K562 (cell line): Measurements from ENCODE around the gene COASY. TPM values are rescaled to one million over a fixed set of nuclear protein-coding genes. Genes with fewer than 3 reads are reported as not detected.

Source experiments
- CBX2 ChIP-seq: fragments of 200-600 bp; sonication (generic); IDR thresholded peaks from one replicate; pipeline ENCODE4 v1.6.1; 2012; ENCODE audit warnings: mild to moderate bottlenecking, low read length, inconsistent platforms; ENCODE audit not compliant: insufficient read depth, poor library complexity, severe bottlenecking
- E4F1 ChIP-seq: fragments of 250-450 bp; sonication (Bioruptor Pico); IDR thresholded peaks from 2 replicates; pipeline ENCODE4 v1.5.0; 2021; ENCODE audit warnings: mild to moderate bottlenecking, borderline replicate concordance
- FIP1L1 ChIP-seq: fragments of 200-400 bp; formaldehyde crosslinking; IDR thresholded peaks from 2 replicates; pipeline ENCODE4 v1.6.1; 2018; ENCODE audit warnings: mild to moderate bottlenecking, low read depth, low read length; ENCODE audit not compliant: poor library complexity, severe bottlenecking
- HBP1 ChIP-seq: fragments of 450-650 bp; formaldehyde crosslinking; IDR thresholded peaks from 2 replicates; pipeline ENCODE4 v1.4.0; 2022; ENCODE audit warnings: missing genetic modification characterization
- KLF16 ChIP-seq: IDR thresholded peaks from 2 replicates; pipeline ENCODE4 v1.6.1; 2016; ENCODE audit warnings: antibody characterized with exemption
- MTA3 ChIP-seq: fragments of 450-650 bp; formaldehyde crosslinking; IDR thresholded peaks from 2 replicates; pipeline ENCODE4 v1.6.1; 2017; ENCODE audit warnings: mild to moderate bottlenecking, borderline replicate concordance
- NCOA4 ChIP-seq: fragments of 450-650 bp; IDR thresholded peaks from 2 replicates; pipeline ENCODE4 v1.6.1; 2018; ENCODE audit warnings: mild to moderate bottlenecking; ENCODE audit not compliant: partially characterized antibody
- NR2F6 ChIP-seq: fragments of 450-650 bp; formaldehyde crosslinking; IDR thresholded peaks from 2 replicates; pipeline ENCODE4 v1.4.0; 2020; ENCODE audit warnings: mild to moderate bottlenecking
- PKNOX1 ChIP-seq: fragments of 450-650 bp; IDR thresholded peaks from 2 replicates; pipeline ENCODE4 v1.6.1; 2016
- PRMT5 ChIP-seq: sonication (generic); formaldehyde crosslinking; IDR thresholded peaks from 2 replicates; pipeline ENCODE4 v1.5.0; 2020; ENCODE audit warnings: missing genetic modification reagents
- TBL1XR1 ChIP-seq, 2 experiments: IDR thresholded peaks; 2 replicates each; pipeline ENCODE4 v1.6.1; 2012; ENCODE audit warnings: improper control_type of control experiment in 2 of 2, low read length in 2 of 2, mild to moderate bottlenecking in 1 of 2
- ZNF785 ChIP-seq: fragments of 250-450 bp; sonication (Bioruptor Pico); IDR thresholded peaks from 2 replicates; pipeline ENCODE4 v1.4.0; 2020; ENCODE audit warnings: mild to moderate bottlenecking
- polyA plus RNA-seq, 8 experiments: library from polyadenylated mRNA; depleted of rRNA in 4 of 8; stranded (reverse) in 5 of 8; unstranded in 3 of 8; fragments of >200 nt; fragmentation: Nextera tagmentation in 2 of 8; fragmentation: Illumina TruSeq in 1 of 8; extraction: Ambion mirVana in 2 of 8; extraction: Trizol in 1 of 8; gene quantifications; 2 replicates each; pipeline versions ENCODE4 v1.2.1 to v1.2.3, GENCODE V29; 2011 to 2014; ENCODE audit warnings: inconsistent platforms in 1 of 8, missing spikeins in 1 of 8
- total RNA-seq, 7 experiments: library from RNA; depleted of rRNA in 6 of 7; stranded (reverse); fragments of >200 nt in 6 of 7; fragmentation: Illumina TruSeq in 2 of 7; extraction: Trizol in 2 of 7; gene quantifications; 2 replicates each; pipeline versions ENCODE4 v1.2.1 to v1.2.3, GENCODE V29; 2011 to 2021; ENCODE audit warnings: low replicate concordance in 1 of 7

Gene COASY
- total and polyA plus RNA-seq, 9 of the 15 experiments (the other 6 are each of a cell fraction or from before 2014, with no cell fraction given), result 25.4 to 175 (median 62.3) TPM

- TF ChIP-seq NR2F6 (CRISPR knock-in tag) (no peak), CBX2 (no peak), HBP1 (CRISPR knock-in tag) (no peak), TBL1XR1 (IDR thresholded peaks at IDR 0.05; ENCODE audit: low read length in 2 of 2) (no peak), PRMT5 (CRISPR knock-in tag) (no peak), KLF16 (no peak), FIP1L1 (no peak), PKNOX1 (peak; percentile 30; the same call in 1 of the 2 replicates), NCOA4 (no peak), MTA3 (peak; percentile 51; the same call in 1 of the 2 replicates), E4F1 (CRISPR knock-in tag) (no peak), ZNF785 (CRISPR knock-in tag) (no peak)
Measured at GRCh38 chr17:42531455-42532354, 30.2 kb upstream of the COASY start (continued).
